ENCODE measurements around the gene TTC9B.
"Not testable (repeated sequence)": the region's sequence is repeated elsewhere in the genome, so short reads cannot be mapped to it uniquely, and the experiment has no call there.

Gene TTC9B

DNA sequence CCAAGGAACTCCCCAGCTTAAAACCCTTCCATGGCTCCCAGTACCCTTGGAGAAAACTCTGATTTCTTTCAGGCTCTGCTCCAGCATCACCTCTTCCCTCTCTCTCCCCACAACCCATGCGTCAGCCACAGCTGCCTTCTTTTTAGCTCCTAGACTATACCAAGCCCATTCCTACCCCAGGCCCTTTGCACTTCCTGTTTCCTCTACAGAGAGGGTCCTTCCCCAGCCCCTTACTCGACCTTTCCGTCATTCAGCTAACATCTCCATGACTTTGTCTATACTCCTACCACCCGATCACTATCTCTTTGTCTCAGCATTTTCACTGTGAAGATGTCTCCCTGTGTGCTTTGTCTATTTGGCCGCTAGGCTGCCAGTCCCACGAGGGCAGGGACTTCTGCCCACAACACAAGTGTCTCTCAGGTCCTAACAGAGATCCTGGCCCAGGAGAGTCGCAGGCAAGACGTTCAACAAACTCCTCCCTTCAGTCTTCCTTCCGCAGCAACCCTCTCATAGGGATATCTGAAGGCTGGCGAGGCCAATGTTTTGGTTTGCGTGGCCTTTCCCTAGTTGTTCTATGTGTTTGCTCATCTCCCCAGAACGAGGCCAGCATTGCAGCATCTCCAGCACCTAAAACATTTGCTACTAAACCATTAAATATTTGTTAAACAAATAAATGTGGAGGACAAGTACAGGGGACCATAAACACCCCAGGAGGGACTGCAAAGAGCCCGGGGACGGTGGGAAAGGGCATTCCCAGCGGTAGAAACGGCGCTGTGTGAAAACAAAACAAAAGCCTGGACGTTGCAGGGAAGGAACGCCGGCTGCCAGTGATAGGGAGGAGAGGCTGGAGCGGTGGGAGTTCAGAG lies 7.5 kb upstream of the TTC9B start:
- H3K4me3 ChIP-seq (ENCODE audit: low read depth, low read length): peak overlapping the region; percentile 45

DNA sequence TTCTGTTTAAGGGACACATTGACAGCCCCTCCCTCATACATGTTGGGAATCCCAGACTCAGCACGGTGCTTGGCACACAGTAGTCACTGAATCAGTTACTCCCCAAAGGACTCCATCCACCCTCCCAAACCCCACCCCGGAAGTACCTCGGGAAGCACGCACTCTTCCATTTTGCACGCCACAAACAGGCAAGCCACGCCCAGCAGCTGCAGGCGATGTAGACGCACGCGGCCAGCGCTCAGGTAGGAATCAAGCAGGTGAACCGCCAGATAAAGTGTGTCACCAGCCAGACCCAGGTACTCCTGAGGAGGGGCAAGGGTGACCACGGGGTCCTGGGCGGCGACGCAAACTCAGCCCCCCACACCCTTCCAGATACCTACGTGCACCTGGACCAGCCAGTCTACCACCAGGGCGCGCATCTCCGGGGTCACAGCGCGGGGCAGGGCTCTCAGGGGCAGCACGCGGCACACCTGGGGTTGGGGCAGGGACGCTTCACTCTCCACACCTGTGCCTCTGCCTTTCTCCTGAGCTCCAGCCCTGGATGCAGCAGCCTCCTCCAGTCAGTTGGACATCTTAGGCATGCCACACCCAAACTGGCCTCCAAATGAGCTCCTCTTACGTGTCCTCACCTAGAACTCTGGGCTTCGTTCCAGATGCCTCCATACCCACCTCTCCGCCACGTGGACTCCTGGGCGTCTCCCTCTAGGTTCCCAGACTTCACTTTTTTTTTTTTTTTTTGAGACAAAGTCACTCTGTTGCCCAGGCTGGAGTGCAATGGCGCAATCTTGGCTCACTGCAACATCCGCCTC lies 6.4 kb upstream of the TTC9B start:
- TF ChIP-seq, protein P1, sequence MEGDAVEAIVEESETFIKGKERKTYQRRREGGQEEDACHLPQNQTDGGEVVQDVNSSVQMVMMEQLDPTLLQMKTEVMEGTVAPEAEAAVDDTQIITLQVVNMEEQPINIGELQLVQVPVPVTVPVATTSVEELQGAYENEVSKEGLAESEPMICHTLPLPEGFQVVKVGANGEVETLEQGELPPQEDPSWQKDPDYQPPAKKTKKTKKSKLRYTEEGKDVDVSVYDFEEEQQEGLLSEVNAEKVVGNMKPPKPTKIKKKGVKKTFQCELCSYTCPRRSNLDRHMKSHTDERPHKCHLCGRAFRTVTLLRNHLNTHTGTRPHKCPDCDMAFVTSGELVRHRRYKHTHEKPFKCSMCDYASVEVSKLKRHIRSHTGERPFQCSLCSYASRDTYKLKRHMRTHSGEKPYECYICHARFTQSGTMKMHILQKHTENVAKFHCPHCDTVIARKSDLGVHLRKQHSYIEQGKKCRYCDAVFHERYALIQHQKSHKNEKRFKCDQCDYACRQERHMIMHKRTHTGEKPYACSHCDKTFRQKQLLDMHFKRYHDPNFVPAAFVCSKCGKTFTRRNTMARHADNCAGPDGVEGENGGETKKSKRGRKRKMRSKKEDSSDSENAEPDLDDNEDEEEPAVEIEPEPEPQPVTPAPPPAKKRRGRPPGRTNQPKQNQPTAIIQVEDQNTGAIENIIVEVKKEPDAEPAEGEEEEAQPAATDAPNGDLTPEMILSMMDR (IDR thresholded peaks at IDR 0.05; ENCODE audit: low read depth, low read length): no peak
- H3K4me3 ChIP-seq (ENCODE audit: low read depth, low read length): no peak overlapping the region

More for the DNA sequence above, 7.5 kb upstream of the TTC9B start:
- TF ChIP-seq, protein P1 (IDR thresholded peaks at IDR 0.05; ENCODE audit: low read depth, low read length): no peak

DNA sequence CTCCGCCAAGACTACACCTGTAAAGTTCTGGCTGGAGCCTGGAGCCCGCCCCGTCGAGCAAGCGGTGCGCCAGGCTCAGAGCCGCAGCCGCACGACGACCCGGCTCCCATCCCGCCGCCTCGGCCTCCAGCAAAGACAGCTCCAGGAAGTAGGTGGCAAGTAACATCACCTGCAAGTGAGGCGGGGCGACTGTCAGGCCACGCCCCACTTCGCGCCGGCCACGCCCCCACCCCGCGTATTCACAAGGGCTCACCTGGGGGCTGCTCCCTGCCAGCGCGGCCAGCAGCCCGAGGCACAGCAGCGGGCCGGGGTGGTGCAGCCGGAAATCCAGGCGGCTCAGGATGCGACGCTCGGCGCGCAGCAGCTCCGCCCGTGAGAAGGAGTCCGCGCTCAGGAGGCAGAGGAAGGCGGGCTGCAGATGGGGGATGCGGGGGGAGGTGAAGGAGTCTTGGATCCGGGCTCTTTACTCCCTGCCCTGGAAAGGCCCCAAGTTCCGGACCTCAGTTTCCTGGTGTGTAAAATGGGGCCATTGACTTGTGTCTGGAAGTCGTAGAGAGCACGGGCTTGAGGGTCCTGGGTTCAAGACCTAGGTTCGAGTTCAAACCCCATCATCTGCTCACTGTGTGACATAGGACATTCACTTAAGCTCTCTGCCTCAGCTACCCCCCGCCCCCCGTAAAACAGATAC lies 5.1 kb upstream of the TTC9B start:
- H3K4me3 ChIP-seq (ENCODE audit: low read depth, low read length): no peak overlapping the region
- TF ChIP-seq, protein P1 (IDR thresholded peaks at IDR 0.05; ENCODE audit: low read depth, low read length): no peak

DNA sequence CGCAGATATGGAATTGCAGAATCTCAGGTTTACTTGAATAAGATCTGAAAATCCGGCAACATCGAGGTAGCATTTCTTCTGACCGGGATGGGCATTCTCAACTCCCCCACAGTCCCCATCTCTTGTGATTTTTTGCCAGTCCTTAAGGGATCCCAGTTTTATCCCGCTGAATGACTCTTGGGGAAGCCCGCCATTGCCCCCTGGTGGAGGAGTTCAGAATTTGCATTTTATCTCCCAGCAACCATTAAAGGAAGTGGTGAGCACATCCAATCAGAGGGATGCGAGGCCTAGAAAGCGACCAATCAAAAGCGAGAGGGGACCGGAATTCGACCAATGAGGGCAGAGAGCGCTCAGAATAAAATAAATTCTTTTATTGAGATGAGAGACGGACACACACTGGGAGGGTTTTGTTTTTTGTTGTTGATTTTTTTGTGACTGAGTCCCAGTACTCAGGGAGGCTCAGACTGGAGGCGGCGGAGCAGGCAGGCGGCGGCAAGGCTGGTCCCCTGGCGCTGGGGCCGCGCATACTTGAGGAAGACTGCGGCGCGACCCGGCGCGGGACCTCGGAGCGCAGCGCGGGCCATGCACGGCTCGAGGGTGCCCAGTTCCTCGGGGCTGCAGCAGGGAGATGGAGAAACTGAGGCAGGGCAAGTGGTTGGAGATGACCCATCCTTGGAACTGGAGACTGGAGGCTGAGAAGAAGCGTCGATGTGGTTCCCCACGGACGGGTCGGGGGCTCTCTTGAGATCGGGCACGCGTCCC lies 3.9 kb upstream of the TTC9B start:
- TF ChIP-seq, protein P1 (IDR thresholded peaks at IDR 0.05; ENCODE audit: low read depth, low read length): peak; percentile 77
- H3K4me3 ChIP-seq (ENCODE audit: low read depth, low read length): no peak overlapping the region

DNA sequence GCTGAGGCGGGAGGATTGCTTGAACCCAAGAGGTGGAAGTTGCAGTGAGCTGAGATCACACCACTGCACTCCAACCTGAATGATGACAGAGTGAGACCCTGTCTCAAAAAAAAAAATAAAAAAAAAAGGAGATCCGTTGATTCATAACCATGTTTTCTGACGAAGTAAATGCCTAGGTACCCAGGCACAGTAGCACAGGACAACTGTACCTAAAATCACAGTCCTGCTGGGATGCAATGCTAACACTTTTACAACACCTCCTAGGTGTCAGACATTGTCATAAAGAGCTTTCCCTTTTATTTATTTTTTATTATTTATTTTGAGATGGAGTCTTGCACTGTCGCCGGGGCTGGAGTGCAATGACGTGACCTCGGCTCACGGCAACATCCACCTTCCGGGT lies 2.5 kb upstream of the TTC9B start:
- no peak overlapping the region for H3K4me3 ChIP-seq (ENCODE audit: low read depth, low read length)
- TF ChIP-seq, protein P1 (IDR thresholded peaks at IDR 0.05; ENCODE audit: low read depth, low read length): no peak

DNA sequence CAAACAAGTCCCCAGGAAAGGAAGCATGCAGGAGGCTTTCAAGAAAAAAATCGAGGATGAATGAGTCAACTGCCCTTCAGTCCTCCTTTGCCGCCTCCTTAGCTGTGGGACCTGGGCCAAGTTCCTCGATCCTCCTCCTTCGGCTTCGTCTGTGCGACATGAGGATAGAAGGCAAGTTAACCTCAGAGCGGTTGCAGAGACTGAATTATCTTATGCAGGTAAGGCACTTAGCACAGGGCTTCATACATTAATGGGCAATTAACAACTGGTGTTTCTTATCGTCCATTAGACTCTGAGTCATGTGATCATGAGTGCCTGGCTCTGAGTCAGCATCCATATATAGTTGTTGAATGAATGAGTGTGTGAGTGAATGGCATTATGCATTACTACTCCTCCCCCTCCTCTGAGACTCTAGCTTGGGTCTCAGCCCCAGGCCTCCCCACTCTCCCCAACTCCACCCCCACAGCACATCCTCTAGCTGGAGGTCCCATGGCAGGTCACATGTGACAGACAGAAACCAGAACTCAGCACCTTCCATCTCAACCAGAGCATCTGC lies 1.6 kb upstream of the TTC9B start:
- TF ChIP-seq, protein P1 (IDR thresholded peaks at IDR 0.05; ENCODE audit: low read depth, low read length): no peak
- H3K4me3 ChIP-seq (ENCODE audit: low read depth, low read length): peak overlapping the region; percentile 20; the same call in 1 of the 2 replicates

DNA sequence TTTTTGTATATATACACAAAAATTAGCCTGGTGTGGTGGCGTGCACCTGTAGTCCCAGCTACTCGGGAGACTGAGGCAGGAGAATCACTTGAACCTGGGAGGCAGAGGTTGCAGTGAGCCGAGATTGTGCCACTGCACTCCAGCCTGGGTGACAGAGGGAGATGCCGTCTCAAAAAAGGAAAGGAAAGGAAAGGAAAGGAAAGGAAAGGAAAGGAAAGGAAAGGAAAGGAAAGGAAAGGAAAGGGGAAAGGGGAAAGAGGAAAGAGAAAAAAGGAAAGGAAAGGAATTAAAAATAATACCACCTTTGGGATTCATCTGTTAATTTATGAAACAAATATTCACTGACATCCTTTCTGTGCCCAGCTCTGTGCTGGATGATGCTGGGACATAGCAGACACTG lies 845 bp upstream of the TTC9B start:
- not testable (repeated sequence) for H3K4me3 ChIP-seq (ENCODE audit: low read depth, low read length)

Data from WI38 (cell line).